A549 (cell line): ENCODE measurements around the gene TCP1. TPM values are rescaled to one million over a fixed set of nuclear protein-coding genes. Genes with fewer than 3 reads are reported as not detected.

Source experiments
- polyA plus RNA-seq, 4 experiments: library from polyadenylated mRNA; depleted of rRNA in 3 of 4; stranded (reverse); fragments of >200 nt; fragmentation: RNase III in 1 of 4; extraction: RNeasy Plus Mini Kit Qiagen cat#74134 plus additional on column Dnase treatment in 1 of 4; gene quantifications; 2 replicates in 3 of 4; 3 replicates in 1 of 4; pipeline ENCODE4 v1.2.3, GENCODE V29; 2011 to 2017
- small RNA-seq, 6 experiments: library from RNA; depleted of rRNA; stranded (forward); fragments of <200 nt; gene quantifications; one replicate each; pipeline ENCODE3, GENCODE V24; 2012

Gene TCP1
- polyA plus RNA-seq, 2 of the 4 experiments (the other 2 are of a cell fraction): 215 to 367 TPM

Small RNA genes within 50 kb of the gene (small RNA-seq; reads per million reads assigned to genes)
- gene SNORA20: 25.7 to 495 (median 28.9) reads per million in 6 experiments
- 0 reads per million in 6 experiments for gene SNORA29

Other genes with a start within 250 kb of the TCP1 start
- 34.8 and 63.2 TPM in 2 replicates for gene SOD2, start 96.4 kb downstream of the TCP1 start, polyA plus RNA-seq (2011; rRNA removed)
- gene SOD2, start 96.4 kb downstream of the TCP1 start, polyA plus RNA-seq (2017; fragmentation: RNase III; extraction: RNeasy Plus Mini Kit Qiagen cat#74134 plus additional on column Dnase treatment): 81.0 to 81.3 TPM (median 81.1 TPM) in 3 replicates
- gene WTAP, start 62.1 kb downstream of the TCP1 start, polyA plus RNA-seq (2011; rRNA removed): 42.4 and 46.1 TPM in 2 replicates
- gene WTAP, start 62.1 kb downstream of the TCP1 start, polyA plus RNA-seq (2017; fragmentation: RNase III; extraction: RNeasy Plus Mini Kit Qiagen cat#74134 plus additional on column Dnase treatment): 53.2 to 54.0 TPM (median 53.9 TPM) in 3 replicates
- 37.3 and 45.5 TPM in 2 replicates for gene ACAT2, start 27.6 kb downstream of the TCP1 start, polyA plus RNA-seq (2011; rRNA removed)
- 33.1 to 44.8 TPM (median 44.7 TPM) in 3 replicates for gene ACAT2, start 27.6 kb downstream of the TCP1 start, polyA plus RNA-seq (2017; fragmentation: RNase III; extraction: RNeasy Plus Mini Kit Qiagen cat#74134 plus additional on column Dnase treatment)
- 120 and 142 TPM in 2 replicates for gene MRPL18, start 865 bp upstream of the TCP1 start, polyA plus RNA-seq (2011; rRNA removed)
- gene MRPL18, start 865 bp upstream of the TCP1 start, polyA plus RNA-seq (2017; fragmentation: RNase III; extraction: RNeasy Plus Mini Kit Qiagen cat#74134 plus additional on column Dnase treatment): 102 to 127 TPM (median 115 TPM) in 3 replicates
- gene PNLDC1, start 10.7 kb upstream of the TCP1 start, polyA plus RNA-seq (2011; rRNA removed): 0.07 and 0.09 TPM in 2 replicates
- 0.08 to 0.13 TPM (median 0.12 TPM) in 3 replicates for gene PNLDC1, start 10.7 kb upstream of the TCP1 start, polyA plus RNA-seq (2017; fragmentation: RNase III; extraction: RNeasy Plus Mini Kit Qiagen cat#74134 plus additional on column Dnase treatment)
- not detected in 2 replicates for gene MAS1, start 101.4 kb upstream of the TCP1 start, polyA plus RNA-seq (2011; rRNA removed)
- not detected in 3 replicates for gene MAS1, start 101.4 kb upstream of the TCP1 start, polyA plus RNA-seq (2017; fragmentation: RNase III; extraction: RNeasy Plus Mini Kit Qiagen cat#74134 plus additional on column Dnase treatment)
- gene IGF2R, start 179.5 kb upstream of the TCP1 start, polyA plus RNA-seq (2011; rRNA removed): 17.6 and 25.6 TPM in 2 replicates
- gene IGF2R, start 179.5 kb upstream of the TCP1 start, polyA plus RNA-seq (2017; fragmentation: RNase III; extraction: RNeasy Plus Mini Kit Qiagen cat#74134 plus additional on column Dnase treatment): 22.6 to 24.9 TPM (median 24.3 TPM) in 3 replicates